ENCODE results near the gene ABCA4. TPM values are rescaled to one million over a fixed set of nuclear protein-coding genes. Genes with fewer than 3 reads are reported as not detected.
A peak's percentile ranks its signal among the peaks of the same experiment; 100 is the strongest.

Gene ABCA4
- total and polyA plus RNA-seq, 2 experiments from 2014 or later, result 0.53 to 1.4 TPM

- Histone ChIP-seq H2AFZ (no peak overlapping the region), H3K27ac (no peak overlapping the region), H4K20me1 (ENCODE audit: insufficient read depth, poor library complexity, severe bottlenecking) (no peaks in the 10 kb centered on the region), H3K4me1 (ENCODE audit: insufficient read depth) (no peaks in the 10 kb centered on the region), H3K27me3 (no peaks in the 10 kb centered on the region), H3K36me3 (replicated peaks; ENCODE audit: insufficient read depth, low read depth) (no peaks in the 10 kb centered on the region), H3K9me3 (ENCODE audit: low read depth) (no peaks in the 10 kb centered on the region), H3K4me2 (no peak overlapping the region), H3K79me2 (no peaks in the 10 kb centered on the region), H3K9me2 (replicated peaks; ENCODE audit: insufficient read depth) (no peaks in the 10 kb centered on the region), H3K4me3 (no peak overlapping the region)
- no peak for DNase-seq (ENCODE audit: low spot score)
- TF ChIP-seq EZH2 (IDR thresholded peaks at IDR 0.05; ENCODE audit: borderline replicate concordance), result no peak
- WGBS (ENCODE audit: low lambda C conversion rate, missing lambda C conversion rate), result 47% methylated on average over 5 of the region's 5 CpGs
These were observed 11.2 kb upstream of the ABCA4 start for GRCh38 chr1:94132111-94132510.

DNA sequence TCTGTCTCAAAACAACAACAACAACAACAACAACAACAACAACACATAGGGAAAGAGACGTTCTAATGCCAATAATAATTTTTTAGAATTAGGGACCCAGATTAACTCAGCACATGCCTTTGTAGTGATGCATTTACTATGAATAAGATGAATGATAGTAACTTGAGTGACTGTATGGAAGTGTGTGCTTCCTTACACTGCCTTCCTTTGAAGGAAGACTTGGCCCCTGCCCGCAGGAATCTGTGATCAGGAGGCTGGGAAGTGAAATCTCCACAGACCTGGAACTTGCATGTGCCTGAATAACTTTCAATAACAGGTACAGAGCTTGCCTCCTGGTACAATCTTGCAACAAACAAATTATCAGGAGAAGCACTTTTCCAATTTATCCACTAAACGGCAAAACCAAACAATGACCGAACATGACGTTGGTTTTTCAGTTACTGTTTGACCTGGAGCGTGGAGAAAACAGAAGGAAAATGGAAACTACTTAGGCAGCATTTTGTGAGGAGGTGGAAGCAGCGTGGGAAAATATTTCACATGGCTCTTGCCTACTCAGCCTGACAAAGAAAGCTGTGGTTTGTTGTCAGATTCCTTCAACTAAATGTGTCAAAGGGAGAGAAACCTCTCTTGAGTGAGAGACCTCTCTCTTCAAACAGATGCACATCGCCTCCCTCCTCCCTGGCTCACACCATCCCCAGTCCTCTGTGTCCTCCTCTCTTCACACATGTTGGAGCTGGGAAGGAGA is 10.1 kb upstream of the ABCA4 start:
- Histone ChIP-seq H3K9me3 (ENCODE audit: low read depth) (no peaks in the 10 kb centered on the region), H3K4me1 (ENCODE audit: insufficient read depth) (no peaks in the 10 kb centered on the region), H3K4me3 (no peak overlapping the region), H3K4me2 (no peak overlapping the region), H3K27ac (peak overlapping the region; percentile 8), H3K9me2 (replicated peaks; ENCODE audit: insufficient read depth) (no peaks in the 10 kb centered on the region), H4K20me1 (ENCODE audit: insufficient read depth, poor library complexity, severe bottlenecking) (no peaks in the 10 kb centered on the region), H3K79me2 (no peaks in the 10 kb centered on the region), H3K27me3 (no peaks in the 10 kb centered on the region), H2AFZ (no peak overlapping the region), H3K36me3 (replicated peaks; ENCODE audit: insufficient read depth, low read depth) (no peaks in the 10 kb centered on the region)
- no peak for DNase-seq (ENCODE audit: low spot score)
- 64% methylated on average over 8 of the region's 8 CpGs for WGBS (ENCODE audit: low lambda C conversion rate, missing lambda C conversion rate)
- TF ChIP-seq EZH2 (IDR thresholded peaks at IDR 0.05; ENCODE audit: borderline replicate concordance) (no peak), CTCF (IDR thresholded peaks at IDR 0.05; ENCODE audit: poor library complexity) (no peak), EZH2phosphoT487 (IDR thresholded peaks at IDR 0.05; ENCODE audit: low read depth, severe bottlenecking, unreplicated experiment) (no peak)

- Histone ChIP-seq H3K79me2 (no peaks in the 10 kb centered on the region), H4K20me1 (ENCODE audit: insufficient read depth, poor library complexity, severe bottlenecking) (no peaks in the 10 kb centered on the region), H3K4me1 (ENCODE audit: insufficient read depth) (no peaks in the 10 kb centered on the region), H2AFZ (no peak overlapping the region), H3K36me3 (replicated peaks; ENCODE audit: insufficient read depth, low read depth) (no peaks in the 10 kb centered on the region), H3K9me2 (replicated peaks; ENCODE audit: insufficient read depth) (no peaks in the 10 kb centered on the region), H3K9me3 (ENCODE audit: low read depth) (no peaks in the 10 kb centered on the region), H3K27ac (no peak overlapping the region), H3K4me2 (no peak overlapping the region), H3K4me3 (no peak overlapping the region), H3K27me3 (no peaks in the 10 kb centered on the region)
- TF ChIP-seq EZH2phosphoT487 (IDR thresholded peaks at IDR 0.05; ENCODE audit: low read depth, severe bottlenecking, unreplicated experiment) (no peak), EZH2 (IDR thresholded peaks at IDR 0.05; ENCODE audit: borderline replicate concordance) (no peak), CTCF (IDR thresholded peaks at IDR 0.05; ENCODE audit: poor library complexity) (no peak)
- WGBS (ENCODE audit: low lambda C conversion rate, missing lambda C conversion rate), result 93% methylated on average over 3 of the region's 3 CpGs
- no peak for DNase-seq (ENCODE audit: low spot score)
These were observed 5.7 kb upstream of the ABCA4 start for GRCh38 chr1:94126651-94127050.

- Histone ChIP-seq H2AFZ (no peak overlapping the region), H4K20me1 (ENCODE audit: insufficient read depth, poor library complexity, severe bottlenecking) (no peaks in the 10 kb centered on the region), H3K79me2 (no peaks in the 10 kb centered on the region), H3K4me2 (peak overlapping the region; percentile 34), H3K4me3 (no peak overlapping the region), H3K9me3 (ENCODE audit: low read depth) (no peaks in the 10 kb centered on the region), H3K27me3 (no peaks in the 10 kb centered on the region), H3K4me1 (ENCODE audit: insufficient read depth) (peaks cover 2% of the 10 kb centered on the region), H3K36me3 (replicated peaks; ENCODE audit: insufficient read depth, low read depth) (no peaks in the 10 kb centered on the region), H3K27ac (no peak overlapping the region), H3K9me2 (replicated peaks; ENCODE audit: insufficient read depth) (no peaks in the 10 kb centered on the region)
- TF ChIP-seq EZH2phosphoT487 (IDR thresholded peaks at IDR 0.05; ENCODE audit: low read depth, severe bottlenecking, unreplicated experiment) (no peak), CTCF (IDR thresholded peaks at IDR 0.05; ENCODE audit: poor library complexity) (no peak), EZH2 (IDR thresholded peaks at IDR 0.05; ENCODE audit: borderline replicate concordance) (no peak)
- WGBS (ENCODE audit: low lambda C conversion rate, missing lambda C conversion rate), result 45% methylated on average over 6 of the region's 6 CpGs
- peak; percentile 52 for DNase-seq (ENCODE audit: low spot score)
These were observed 4.9 kb upstream of the ABCA4 start for GRCh38 chr1:94125551-94126514.
